Right atrium auricular region (tissue), 2 donors: Measurements from ENCODE around the gene APOC4. TPM values are rescaled to one million over a fixed set of nuclear protein-coding genes. Genes with fewer than 3 reads are reported as not detected.

ENCODE experiments used
- DNase-seq: peaks from one replicate; pipeline ENCODE4 v3.0.0-alpha.2; 2019; ENCODE audit warnings: low spot score
- H3K27ac ChIP-seq, 2 donors: fragments of 200-600 bp; sonication (generic); 1 replicate in 1 of 2; 2 replicates in 1 of 2; pipeline ENCODE4 v1.5.1; 2016 to 2019
- H3K27me3 ChIP-seq, 2 donors: fragments of 200-600 bp; sonication (generic); one replicate each; pipeline versions ENCODE4 v1.5.1 to v1.6.0; 2017 to 2019
- H3K36me3 ChIP-seq: fragments of 200-600 bp; sonication (generic); one replicate; pipeline ENCODE4 v1.5.1; 2016
- H3K4me1 ChIP-seq, 2 donors: fragments of 200-600 bp; sonication (generic); one replicate each; pipeline versions ENCODE4 v1.5.1 to v1.6.0; 2017 to 2019
- H3K4me3 ChIP-seq, 2 donors: fragments of 200-600 bp; sonication (generic); 1 replicate in 1 of 2; 2 replicates in 1 of 2; pipeline ENCODE4 v1.5.1; 2017 to 2019; ENCODE audit warnings: mild to moderate bottlenecking in 1 of 2, moderate library complexity in 1 of 2
- H3K9me3 ChIP-seq, 2 donors: fragments of 200-600 bp; sonication (generic); one replicate each; pipeline ENCODE4 v1.5.1; 2019
- CTCF ChIP-seq, 2 donors: fragments of 200-600 bp; sonication (generic); IDR thresholded peaks; one replicate each; pipeline ENCODE4 v1.5.1; 2019; ENCODE audit warnings: antibody characterized with exemption in 2 of 2
- total RNA-seq, 2 donors: library from RNA; depleted of rRNA; stranded (reverse); fragments of >200 nt; gene quantifications; one replicate each; pipeline ENCODE4 v1.1.0, GENCODE V29; 2016

APOC4 gene
- total RNA-seq, 2 donors from 2014 or later: not detected

DNA sequence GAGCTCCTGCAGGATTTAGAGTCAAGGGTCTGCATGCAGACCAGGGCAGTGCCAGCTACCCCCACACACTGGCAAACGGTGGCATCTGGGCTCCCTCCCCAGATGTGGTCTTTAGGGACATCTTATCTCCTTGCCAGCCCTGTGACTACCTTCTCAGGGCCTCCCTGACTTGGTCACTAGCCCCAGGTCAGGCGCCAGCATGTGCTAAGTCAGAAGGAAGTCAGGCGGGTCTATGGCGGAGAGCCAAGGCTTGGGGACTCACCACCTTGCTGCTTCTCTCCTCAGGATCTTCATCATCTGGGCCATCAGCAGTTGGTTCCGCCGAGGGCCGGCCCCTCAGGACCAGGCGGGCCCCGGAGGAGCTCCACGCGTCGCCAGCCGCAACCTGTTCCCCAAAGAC lies 30.8 kb downstream of the APOC4 start:
- no peak for TF ChIP-seq CTCF (IDR thresholded peaks at IDR 0.05)
- no peak for DNase-seq
- Histone ChIP-seq H3K27ac (no peak overlapping the region), H3K4me3 (no peak overlapping the region), H3K36me3 (peaks cover 55% of the 10 kb centered on the region), H3K9me3 (no peaks in the 10 kb centered on the region), H3K27me3 (no peaks in the 10 kb centered on the region), H3K4me1 (no peaks in the 10 kb centered on the region)

DNA sequence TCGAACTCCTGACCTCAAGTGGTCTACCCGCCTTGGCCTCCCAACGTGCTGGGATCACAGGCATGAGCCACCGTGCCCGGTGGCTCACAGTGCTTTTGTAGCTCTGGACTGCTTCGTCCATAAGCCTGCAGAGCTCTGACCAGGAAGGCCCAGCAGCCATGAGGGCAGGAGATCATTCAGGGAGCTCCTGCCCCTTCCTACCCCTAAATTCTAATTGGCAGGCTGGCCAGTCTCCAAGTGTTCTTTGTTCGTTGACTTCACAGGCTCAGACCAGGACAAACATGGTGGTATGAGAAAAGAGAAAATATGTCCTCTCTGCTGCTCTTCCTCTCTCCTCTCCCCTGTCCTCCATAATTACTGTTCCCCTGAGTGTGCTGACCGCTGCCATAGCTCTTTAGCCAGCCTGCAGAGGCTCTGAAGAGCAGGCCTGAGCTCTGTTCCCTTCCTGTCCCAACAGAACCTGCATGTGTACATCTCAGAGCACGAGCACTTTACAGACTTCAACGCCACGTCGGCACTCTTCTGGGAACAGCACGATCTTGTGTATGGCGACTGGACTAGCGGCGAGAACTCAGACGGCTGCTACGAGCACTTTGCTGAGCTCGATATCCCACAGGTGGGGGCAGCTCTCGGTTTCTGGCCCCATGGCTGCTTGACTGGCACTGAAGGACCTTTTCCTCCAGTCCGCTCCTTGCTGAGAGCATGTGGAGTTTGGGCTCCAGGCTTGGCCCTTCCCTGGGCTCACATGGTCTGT lies 32.1 kb downstream of the APOC4 start:
- no peak for TF ChIP-seq CTCF (IDR thresholded peaks at IDR 0.05)
- H3K36me3 ChIP-seq: peaks cover 57% of the 10 kb centered on the region
- no peaks in the 10 kb centered on the region for H3K27me3 ChIP-seq
- H3K9me3 ChIP-seq: no peaks in the 10 kb centered on the region
- H3K4me1 ChIP-seq: no peaks in the 10 kb centered on the region
- H3K27ac ChIP-seq: no peak overlapping the region
- H3K4me3 ChIP-seq: no peak overlapping the region
- DNase-seq: no peak

DNA sequence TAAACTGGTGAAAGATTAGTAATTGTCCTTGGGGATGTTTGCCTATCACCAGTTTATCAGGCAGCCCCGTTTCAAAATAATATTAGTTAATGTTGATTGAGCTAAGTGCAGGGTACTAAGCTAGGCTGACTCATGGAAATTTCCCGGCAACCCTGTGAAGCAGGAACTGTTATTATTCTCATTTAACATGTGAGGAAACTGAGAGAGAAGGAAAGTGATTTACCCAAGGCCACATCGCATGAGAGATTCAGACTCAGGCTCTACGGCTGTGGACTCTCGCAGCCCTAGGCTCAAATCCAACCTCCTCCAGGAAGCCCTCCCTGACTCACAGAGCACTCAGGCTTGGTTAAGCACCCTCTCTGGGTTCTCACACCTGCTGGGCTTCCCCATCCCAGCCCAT lies 32.8 kb downstream of the APOC4 start:
- Histone ChIP-seq H3K36me3 (peaks cover 64% of the 10 kb centered on the region), H3K4me3 (no peak overlapping the region), H3K27ac (no peak overlapping the region), H3K9me3 (no peaks in the 10 kb centered on the region), H3K4me1 (no peaks in the 10 kb centered on the region), H3K27me3 (no peaks in the 10 kb centered on the region)
- DNase-seq: no peak
- TF ChIP-seq CTCF (IDR thresholded peaks at IDR 0.05): no peak

- no peak for TF ChIP-seq CTCF (IDR thresholded peaks at IDR 0.05)
- Histone ChIP-seq H3K9me3 (no peaks in the 10 kb centered on the region), H3K4me1 (no peaks in the 10 kb centered on the region), H3K36me3 (peaks cover 68% of the 10 kb centered on the region), H3K27ac (no peak overlapping the region), H3K27me3 (no peaks in the 10 kb centered on the region), H3K4me3 (no peak overlapping the region)
- no peak for DNase-seq
Observed at GRCh38 chr19:44975444-44975843, 33.4 kb downstream of the APOC4 start.

- Histone ChIP-seq H3K4me3 (no peak overlapping the region), H3K4me1 (no peaks in the 10 kb centered on the region), H3K36me3 (peaks cover 66% of the 10 kb centered on the region), H3K9me3 (no peaks in the 10 kb centered on the region), H3K27me3 (no peaks in the 10 kb centered on the region), H3K27ac (no peak overlapping the region)
- TF ChIP-seq CTCF (IDR thresholded peaks at IDR 0.05): no peak
- no peak for DNase-seq
Observed at GRCh38 chr19:44984005-44984404, 42.0 kb downstream of the APOC4 start.

DNA sequence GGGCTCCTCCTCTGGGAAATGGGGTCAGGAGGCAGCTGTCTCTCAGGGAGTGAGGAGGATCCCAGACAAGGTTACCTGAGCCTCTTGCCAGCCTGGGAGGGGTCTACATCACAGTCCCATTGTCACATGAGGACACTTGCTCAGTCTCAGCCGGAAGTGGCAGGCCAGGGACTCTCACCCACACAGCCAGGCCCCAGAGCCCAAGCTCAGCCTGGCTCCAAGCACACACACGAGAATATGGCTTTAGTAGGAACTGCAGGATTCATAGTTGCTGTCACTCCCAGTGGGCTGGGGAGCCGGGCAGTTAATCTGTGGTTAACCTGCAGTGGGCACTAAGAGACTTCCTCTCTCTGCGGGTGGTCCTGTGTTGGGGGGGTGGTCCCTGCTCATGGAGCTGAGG lies 43.4 kb downstream of the APOC4 start:
- Histone ChIP-seq H3K4me3 (no peak overlapping the region), H3K27me3 (no peaks in the 10 kb centered on the region), H3K9me3 (no peaks in the 10 kb centered on the region), H3K4me1 (no peaks in the 10 kb centered on the region), H3K36me3 (peaks cover 63% of the 10 kb centered on the region), H3K27ac (no peak overlapping the region)
- no peak for DNase-seq
- TF ChIP-seq CTCF (IDR thresholded peaks at IDR 0.05): no peak
